HFF-Myc (cell line): ENCODE results near the gene ADAMTS19.

Experiments used
- DNase-seq: peaks from one replicate; pipeline ENCODE4 v3.0.0-alpha.2; 2011; ENCODE audit warnings: low read depth; ENCODE audit errors: extremely low read depth
- H3K4me3 ChIP-seq: replicated peaks from 2 replicates; pipeline ENCODE4 v1.5.1; 2011; ENCODE audit warnings: low read depth, mild to moderate bottlenecking, control low read depth, low read length
- TF ChIP-seq, protein P1 (sequence below): IDR thresholded peaks from 2 replicates; pipeline ENCODE4 v1.5.1; 2012; ENCODE audit warnings: mild to moderate bottlenecking, low read depth, low read length, control low read depth; ENCODE audit errors: missing control alignments

The ADAMTS19 gene

DNA sequence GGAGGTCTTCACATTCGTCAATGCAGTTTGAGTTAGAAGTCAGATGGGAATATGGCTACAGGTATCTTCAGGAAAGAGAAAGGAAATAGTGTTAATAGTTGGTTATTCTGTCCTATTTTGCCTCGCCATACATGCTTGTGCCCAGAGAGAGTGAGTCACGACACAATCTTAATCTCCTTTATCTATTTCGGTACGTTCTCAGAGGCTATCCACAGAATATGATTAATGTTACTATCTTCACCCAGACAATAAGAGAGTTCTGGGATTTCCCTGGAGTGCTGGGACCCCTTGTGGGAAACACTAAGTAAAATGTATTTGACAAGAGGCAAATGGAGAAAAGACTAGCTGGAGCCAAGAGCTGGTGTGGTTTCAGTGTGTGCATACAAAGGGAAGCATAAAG, 313.3 kb downstream of the ADAMTS19 start:
- TF ChIP-seq, protein P1, sequence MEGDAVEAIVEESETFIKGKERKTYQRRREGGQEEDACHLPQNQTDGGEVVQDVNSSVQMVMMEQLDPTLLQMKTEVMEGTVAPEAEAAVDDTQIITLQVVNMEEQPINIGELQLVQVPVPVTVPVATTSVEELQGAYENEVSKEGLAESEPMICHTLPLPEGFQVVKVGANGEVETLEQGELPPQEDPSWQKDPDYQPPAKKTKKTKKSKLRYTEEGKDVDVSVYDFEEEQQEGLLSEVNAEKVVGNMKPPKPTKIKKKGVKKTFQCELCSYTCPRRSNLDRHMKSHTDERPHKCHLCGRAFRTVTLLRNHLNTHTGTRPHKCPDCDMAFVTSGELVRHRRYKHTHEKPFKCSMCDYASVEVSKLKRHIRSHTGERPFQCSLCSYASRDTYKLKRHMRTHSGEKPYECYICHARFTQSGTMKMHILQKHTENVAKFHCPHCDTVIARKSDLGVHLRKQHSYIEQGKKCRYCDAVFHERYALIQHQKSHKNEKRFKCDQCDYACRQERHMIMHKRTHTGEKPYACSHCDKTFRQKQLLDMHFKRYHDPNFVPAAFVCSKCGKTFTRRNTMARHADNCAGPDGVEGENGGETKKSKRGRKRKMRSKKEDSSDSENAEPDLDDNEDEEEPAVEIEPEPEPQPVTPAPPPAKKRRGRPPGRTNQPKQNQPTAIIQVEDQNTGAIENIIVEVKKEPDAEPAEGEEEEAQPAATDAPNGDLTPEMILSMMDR = no peak
- H3K4me3 ChIP-seq = no peak overlapping the region
- no peak for DNase-seq

DNA sequence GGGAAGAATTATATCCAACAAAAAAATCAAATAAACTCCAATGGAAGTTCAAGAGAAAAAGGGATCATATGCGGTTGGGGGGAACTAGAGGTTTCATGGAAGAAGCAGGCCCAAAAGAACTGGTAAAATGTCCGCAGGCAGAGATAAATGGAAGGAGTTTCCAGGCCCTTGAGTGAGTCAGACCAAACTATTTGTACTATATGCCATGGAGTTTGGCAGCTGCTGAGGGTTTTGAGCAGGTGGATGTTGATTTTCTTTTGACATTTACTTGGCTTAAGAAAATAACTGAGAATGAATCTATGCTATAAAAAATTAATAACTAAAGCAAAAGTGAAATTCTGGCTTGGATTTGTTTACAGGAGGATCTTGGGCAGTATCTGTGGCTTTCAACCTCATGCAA, 321.5 kb downstream of the ADAMTS19 start:
- DNase-seq = no peak
- no peak overlapping the region for H3K4me3 ChIP-seq

More for the DNA sequence above, 321.5 kb downstream of the ADAMTS19 start:
- TF ChIP-seq, protein P1 = no peak
